IMR-90 (cell line): ENCODE measurements around the gene TUBD1. TPM values are rescaled to one million over a fixed set of nuclear protein-coding genes. Genes with fewer than 3 reads are reported as not detected.

Experiments
- ATAC-seq: fragments of 200-7000 bp; cut with Tn5 transposase; 2 replicates; pipeline ENCODE4 v1.9.1; 2020; ENCODE audit warnings: low read depth, mild to moderate bottlenecking, moderate library complexity
- BruUV-seq: library from RNA; stranded (reverse); fragments of 400-500 nt; replicated peaks from 2 replicates; lab custom pipeline; 2021; lab: Mats Ljungman, UMichigan
- CTCF ChIA-PET: fragments of 300-600 bp; formaldehyde crosslinking; extraction: SDS; loops from one replicate; lab custom pipeline; 2021; ENCODE audit warnings: antibody characterized with exemption; lab: Yijun Ruan, JAX
- POLR2A ChIA-PET: fragments of 300-600 bp; sonication (Branson Sonifier 250); formaldehyde crosslinking; loops from one replicate; lab custom pipeline; 2022; ENCODE audit warnings: antibody characterized with exemption; ENCODE audit not compliant: unreplicated experiment; lab: Charles Lee
- DNase-seq: peaks from one replicate; pipeline ENCODE4 v3.0.0; 2013
- H2AFZ ChIP-seq: replicated peaks from 2 replicates; pipeline ENCODE3; 2013; ENCODE audit warnings: low read length, mild to moderate bottlenecking; ENCODE audit not compliant: poor library complexity
- H2AK5ac ChIP-seq: 2 replicates; pipeline ENCODE4 v1.6.1; 2013; ENCODE audit warnings: low read depth, low read length, inconsistent platforms
- H2AK9ac ChIP-seq: replicated peaks from 2 replicates; pipeline ENCODE3; 2013; ENCODE audit warnings: mild to moderate bottlenecking, low read depth, low read length, moderate library complexity; ENCODE audit not compliant: poor library complexity
- H2BK120ac ChIP-seq: 2 replicates; pipeline ENCODE4 v1.6.1; 2013; ENCODE audit warnings: low read depth, low read length, inconsistent platforms
- H2BK15ac ChIP-seq: 3 replicates; pipeline ENCODE4 v1.6.1; 2013; ENCODE audit warnings: low read depth, low read length, inconsistent platforms
- H2BK20ac ChIP-seq: 2 replicates; pipeline ENCODE4 v1.6.1; 2013; ENCODE audit warnings: low read depth, mild to moderate bottlenecking, inconsistent platforms, low read length, moderate library complexity
- H2BK5ac ChIP-seq: 2 replicates; pipeline ENCODE4 v1.6.1; 2013; ENCODE audit warnings: mild to moderate bottlenecking, low read depth, low read length, inconsistent platforms; ENCODE audit not compliant: poor library complexity, severe bottlenecking
- H3K14ac ChIP-seq: replicated peaks from 2 replicates; pipeline ENCODE4 v1.6.1; 2013; ENCODE audit warnings: low read depth, low read length, inconsistent platforms
- H3K18ac ChIP-seq: 2 replicates; pipeline ENCODE4 v1.6.1; 2013; ENCODE audit warnings: low read depth, low read length, control low read depth
- H3K23ac ChIP-seq: 2 replicates; pipeline ENCODE4 v1.6.1; 2013; ENCODE audit warnings: low read depth, low read length, inconsistent platforms
- H3K27ac ChIP-seq: 2 replicates; pipeline ENCODE4 v1.5.1; 2013; ENCODE audit warnings: mild to moderate bottlenecking, control low read depth, low read length; ENCODE audit not compliant: insufficient read depth
- H3K27me3 ChIP-seq: 2 replicates; pipeline ENCODE4 v1.6.1; 2013; ENCODE audit warnings: low read length; ENCODE audit not compliant: control insufficient read depth, insufficient read depth
- H3K36me3 ChIP-seq: 2 replicates; pipeline ENCODE4 v1.6.1; 2013; ENCODE audit warnings: low read length, mixed read lengths; ENCODE audit not compliant: control insufficient read depth, insufficient read depth
- H3K4ac ChIP-seq: 2 replicates; pipeline ENCODE4 v1.6.1; 2013; ENCODE audit warnings: low read depth, low read length, inconsistent platforms
- H3K4me1 ChIP-seq: 2 replicates; pipeline ENCODE4 v1.6.1; 2013; ENCODE audit warnings: low read length, mixed read lengths; ENCODE audit not compliant: control insufficient read depth, insufficient read depth
- H3K4me2 ChIP-seq: 2 replicates; pipeline ENCODE4 v1.6.1; 2013; ENCODE audit warnings: low read depth, mild to moderate bottlenecking, control low read depth, low read length, moderate library complexity
- H3K4me3 ChIP-seq: 2 replicates; pipeline ENCODE4 v1.5.1; 2013; ENCODE audit warnings: low read depth, mild to moderate bottlenecking, control low read depth, low read length, moderate library complexity; ENCODE audit not compliant: insufficient read depth
- H3K56ac ChIP-seq: 2 replicates; pipeline ENCODE4 v1.6.1; 2013; ENCODE audit warnings: low read length, inconsistent platforms; ENCODE audit not compliant: insufficient read depth; ENCODE audit errors: extremely low read depth
- H3K79me1 ChIP-seq, 2 experiments: 2 replicates each; pipeline ENCODE4 v1.6.1; 2013; ENCODE audit warnings: low read length in 2 of 2, inconsistent platforms in 1 of 2, low read depth in 1 of 2
- H3K9ac ChIP-seq: 2 replicates; pipeline ENCODE4 v1.6.1; 2013; ENCODE audit warnings: low read depth, low read length, control low read depth
- H3K9me1 ChIP-seq: 2 replicates; pipeline ENCODE4 v1.6.1; 2013; ENCODE audit warnings: low read length, inconsistent platforms; ENCODE audit not compliant: insufficient read depth
- H3K9me3 ChIP-seq: 2 replicates; pipeline ENCODE4 v1.6.1; 2013; ENCODE audit warnings: low read length; ENCODE audit not compliant: control insufficient read depth, insufficient read depth
- H4K20me1 ChIP-seq: 2 replicates; pipeline ENCODE4 v1.6.1; 2013; ENCODE audit warnings: low read length, inconsistent platforms; ENCODE audit not compliant: insufficient read depth
- H4K5ac ChIP-seq: 2 replicates; pipeline ENCODE4 v1.6.1; 2013; ENCODE audit warnings: mild to moderate bottlenecking, low read depth, low read length, control low read depth
- H4K8ac ChIP-seq, 2 experiments: 2 replicates each; pipeline ENCODE4 v1.6.1; 2013; ENCODE audit warnings: low read depth in 2 of 2, low read length in 2 of 2, control low read depth in 1 of 2, inconsistent platforms in 1 of 2
- H4K91ac ChIP-seq: 2 replicates; pipeline ENCODE4 v1.6.1; 2013; ENCODE audit warnings: low read depth, low read length, inconsistent platforms; ENCODE audit not compliant: insufficient read depth
- BHLHE40 ChIP-seq: fragments of 150-350 bp; IDR thresholded peaks from 2 replicates; pipeline ENCODE4 v1.6.1; 2016; ENCODE audit warnings: mild to moderate bottlenecking, low read depth, low read length
- CHD1 ChIP-seq: IDR thresholded peaks from 2 replicates; pipeline ENCODE4 v1.6.1; 2012; ENCODE audit warnings: low read depth, low read length, improper control_type of control experiment
- MAFK ChIP-seq: IDR thresholded peaks from 2 replicates; pipeline ENCODE4 v1.6.1; 2012; ENCODE audit warnings: low read depth, low read length, improper control_type of control experiment
- RAD21 ChIP-seq: IDR thresholded peaks from 2 replicates; pipeline ENCODE4 v1.6.1; 2012; ENCODE audit warnings: low read length, improper control_type of control experiment
- SMC3 ChIP-seq: fragments of 150-350 bp; IDR thresholded peaks from 2 replicates; pipeline ENCODE4 v1.6.1; 2016; ENCODE audit warnings: low read depth, mild to moderate bottlenecking, antibody characterized with exemption, low read length, moderate library complexity
- WGBS, 2 experiments: methylation state at CpG; one replicate each; pipeline versions ENCODE4 v1.1.5 to v1.1.7; 2013; ENCODE audit warnings: missing lambda C conversion rate in 2 of 2; ENCODE audit not compliant: insufficient read length in 1 of 2; ENCODE audit errors: extremely low coverage in 2 of 2; 5-methylcytosine and 5-hydroxymethylcytosine counted together
- dilution Hi-C: fragments of 300-500 bp; cut with HindIII; formaldehyde crosslinking; loops from one replicate; pipeline ENCODE4 v1.14.3; 2018; ENCODE audit warnings: low sequenced_read_pairs; ENCODE audit not compliant: unreplicated experiment
- in situ Hi-C: fragments of 300-500 bp; cut with MboI; formaldehyde crosslinking; loops from 3 replicates; pipeline ENCODE4 v1.14.3; 2019; ENCODE audit warnings: low sequenced_read_pairs, inconsistent platforms, mixed read lengths
- intact Hi-C: fragments of 100-400 bp; cut with micrococcal nuclease; formaldehyde crosslinking; loops from 2 replicates; pipeline ENCODE4 v1.10.0; 2022
- polyA plus RNA-seq, 3 experiments: library from polyadenylated mRNA; depleted of rRNA; stranded (reverse); fragments of >200 nt; gene quantifications; 2 replicates each; pipeline ENCODE4 v1.2.3, GENCODE V29; 2012; ENCODE audit warnings: low replicate concordance in 1 of 3
- total RNA-seq: library from RNA; depleted of rRNA; stranded (reverse); fragments of >200 nt; gene quantifications from 2 replicates; pipeline ENCODE4 v1.2.3, GENCODE V29; 2012

The TUBD1 gene
- total and polyA plus RNA-seq, 2 of the 4 experiments (the other 2 are of a cell fraction), result 2.2 to 4.7 TPM

- WGBS, 2 experiments, result no CpG with 5 or more reads among the region's 2 CpGs
Observed at GRCh38 chr17:59903455-59903854, 10.7 kb upstream of the TUBD1 start.

More at GRCh38 chr17:59903455-59903854, 10.7 kb upstream of the TUBD1 start:
- ChIA-PET CTCF (no interaction called here), POLR2A (no interaction called here)
- no peak overlapping the region for H4K91ac ChIP-seq
- no peak overlapping the region for H2BK5ac ChIP-seq
- no peak overlapping the region for H3K23ac ChIP-seq
- H3K27ac ChIP-seq, result no peak overlapping the region
- no peaks in the 10 kb centered on the region for H3K4me1 ChIP-seq
- in situ Hi-C loops, result no loop called here
- H3K9me1 ChIP-seq, result peaks cover 9% of the 10 kb centered on the region; the same call in 1 of the 2 replicates
- no peak for TF ChIP-seq RAD21
- TF ChIP-seq CHD1, result no peak
- TF ChIP-seq SMC3, result no peak
- no peak for TF ChIP-seq MAFK
- no peak for TF ChIP-seq BHLHE40
- peaks cover 36% of the 10 kb centered on the region for H4K20me1 ChIP-seq
- dilution Hi-C loops, result no loop called here
- no peak overlapping the region for H3K56ac ChIP-seq
- BruUV-seq, result no TSS peak
- H4K5ac ChIP-seq, result no peak overlapping the region
- H3K4ac ChIP-seq, result no peak overlapping the region
- H2BK20ac ChIP-seq, result no peak overlapping the region
- no peak overlapping the region for H3K18ac ChIP-seq
- no peak overlapping the region for H2AK5ac ChIP-seq
- no peak overlapping the region for H2AFZ ChIP-seq
- H3K79me1 ChIP-seq, result peaks cover 16 to 59% of the 10 kb centered on the region in 2 experiments; a peak in 3 of 4 replicates
- no peaks in the 10 kb centered on the region for H3K27me3 ChIP-seq
- DNase-seq (no peak), ATAC-seq (no peak)
- H3K9ac ChIP-seq, result no peak overlapping the region
- H3K14ac ChIP-seq, result no peak overlapping the region
- H4K8ac ChIP-seq, result no peak overlapping the region
- H3K36me3 ChIP-seq, result peaks cover 5% of the 10 kb centered on the region; the same call in 1 of the 2 replicates
- no peaks in the 10 kb centered on the region for H3K9me3 ChIP-seq
- no peak overlapping the region for H3K4me3 ChIP-seq
- H2BK120ac ChIP-seq, result no peak overlapping the region
- no peak overlapping the region for H2AK9ac ChIP-seq
- intact Hi-C loops, result no loop called here
- H2BK15ac ChIP-seq, result no peak overlapping the region
- no peak overlapping the region for H3K4me2 ChIP-seq
